Central memory CD4-positive, alpha-beta T cell (primary cell): ENCODE data around the gene AIF1.

Experiments
- DNase-seq: peaks from one replicate; pipeline ENCODE4 v3.0.0; 2022

AIF1 gene

DNA sequence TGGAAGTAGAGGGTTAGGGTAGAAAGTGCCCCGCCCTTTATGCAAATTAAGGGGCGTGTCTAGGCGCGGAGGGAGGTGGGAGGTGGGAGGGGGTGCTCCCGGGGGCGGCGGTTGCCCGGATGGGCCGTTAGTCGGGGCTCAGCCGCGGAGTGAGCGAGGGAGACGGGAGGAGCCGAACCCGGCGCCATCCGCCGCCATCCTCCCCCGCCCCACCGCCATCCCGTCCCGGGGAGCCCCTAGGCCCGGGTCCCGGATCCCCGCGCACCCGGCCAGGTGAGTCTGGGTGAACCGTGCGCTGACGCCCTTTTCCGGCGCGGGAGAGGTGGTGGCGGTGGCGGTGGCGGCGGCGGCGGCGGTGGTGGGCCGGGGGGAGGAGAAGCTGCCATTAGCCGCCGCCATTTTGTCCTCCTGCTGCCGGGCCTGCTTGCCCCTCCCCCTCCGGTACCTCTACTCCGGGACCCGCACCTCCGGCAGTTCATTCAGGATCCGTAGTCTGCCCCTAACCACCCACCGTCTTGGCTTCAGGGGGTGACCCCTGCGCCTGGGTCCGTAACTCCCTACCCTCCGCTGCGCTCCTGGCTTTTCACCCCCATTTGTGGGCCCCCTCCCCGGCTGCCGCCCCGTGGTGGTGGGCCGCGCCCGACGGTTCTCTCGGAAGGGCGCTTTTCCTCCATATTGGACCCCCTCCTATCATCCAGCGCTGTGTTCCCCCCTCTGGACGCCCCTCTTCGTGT is 5.7 kb downstream of the AIF1 start, which contains the start of gene PRRC2A:
Gene PRRC2A (plus strand): TSS at position 130 of the 734 bp plus-strand sequence. CDS start 2,075 bp downstream, outside the sequence.
- DNase-seq: no peak

DNA sequence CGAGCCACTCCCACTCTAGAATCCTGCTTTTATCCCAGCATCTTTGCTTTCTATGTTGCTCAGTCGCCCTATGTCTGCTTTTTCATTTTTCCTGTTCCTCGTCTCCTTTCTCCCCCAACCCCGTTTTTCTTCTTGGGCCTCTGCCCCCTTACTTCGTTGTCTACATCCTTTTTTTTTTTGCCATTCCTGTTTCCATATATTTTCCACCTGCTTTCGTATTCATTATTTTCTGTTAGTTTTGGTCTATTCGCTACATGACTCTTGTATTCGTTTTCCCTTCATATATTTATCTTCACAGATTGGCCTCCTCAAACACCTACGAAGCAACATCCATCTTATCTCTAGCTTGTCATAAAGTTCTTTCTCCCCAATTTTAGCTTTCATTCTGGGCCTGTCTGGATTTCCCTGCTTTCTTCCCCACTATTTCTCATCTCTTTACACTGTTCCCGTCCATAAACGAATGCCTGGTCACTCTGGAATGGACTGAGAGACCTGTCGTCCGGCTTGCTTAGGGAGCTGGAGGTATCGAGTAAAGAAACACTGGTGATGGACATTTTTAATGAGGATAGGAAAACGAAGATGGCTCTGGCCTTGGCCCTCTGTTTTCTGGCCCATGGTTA is 6.4 kb downstream of the AIF1 start:
- DNase-seq: no peak

DNA sequence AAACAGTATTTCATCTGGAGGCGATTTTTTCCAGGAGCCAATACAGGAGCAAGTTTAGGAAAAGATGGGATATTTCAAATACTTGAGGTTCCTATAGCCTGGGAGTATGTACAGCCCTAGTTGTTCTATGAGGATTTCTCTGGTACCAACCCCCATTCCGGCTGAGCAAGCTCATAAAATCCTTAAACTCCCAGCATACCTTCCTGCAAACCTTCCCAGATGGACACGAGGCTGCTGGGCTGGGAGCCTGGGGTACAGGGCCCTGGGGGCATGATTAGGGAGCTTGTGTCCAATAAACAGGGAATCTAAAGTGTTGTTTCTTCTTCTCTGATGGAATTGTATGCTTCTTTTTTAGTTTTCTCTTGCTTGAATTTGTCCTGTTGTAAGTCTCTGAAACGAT is 7.0 kb downstream of the AIF1 start:
- no peak for DNase-seq

DNA sequence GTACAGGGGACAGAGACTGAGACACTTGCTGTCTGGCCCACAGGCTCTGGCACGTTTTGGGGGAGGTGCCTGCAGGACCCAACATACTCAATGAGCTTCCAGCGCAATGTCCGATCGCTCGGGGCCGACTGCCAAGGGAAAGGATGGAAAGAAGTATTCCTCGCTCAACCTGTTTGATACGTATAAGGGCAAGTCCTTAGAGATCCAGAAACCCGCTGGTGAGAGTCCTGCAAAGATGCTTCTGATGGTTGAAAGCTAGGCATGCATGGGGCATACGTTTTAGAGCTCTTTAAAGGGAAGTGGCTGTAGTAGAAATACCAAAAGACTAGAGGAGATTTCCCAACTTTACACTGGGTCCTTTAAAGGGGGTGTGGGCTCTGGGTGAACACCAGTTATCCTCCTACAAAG is 7.7 kb downstream of the AIF1 start:
- DNase-seq: no peak

DNA sequence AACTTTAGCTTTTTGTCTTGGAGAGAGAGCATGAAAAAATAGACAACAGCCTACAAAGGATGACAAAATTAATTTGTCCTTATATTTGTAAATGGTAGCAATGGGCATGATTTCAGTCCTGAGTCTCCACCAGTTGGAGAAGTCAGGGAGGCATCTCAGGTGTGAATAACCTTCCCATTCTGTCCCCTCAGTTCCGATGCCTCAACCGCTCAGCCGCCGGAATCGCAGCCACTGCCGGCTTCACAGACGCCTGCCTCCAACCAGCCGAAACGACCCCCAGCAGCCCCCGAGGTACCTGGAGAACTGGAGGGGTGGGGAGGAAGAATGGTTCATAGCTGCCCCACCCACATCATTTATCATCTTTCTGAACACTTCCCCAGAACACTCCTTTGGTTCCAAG is 9.0 kb downstream of the AIF1 start:
- no peak for DNase-seq

DNA sequence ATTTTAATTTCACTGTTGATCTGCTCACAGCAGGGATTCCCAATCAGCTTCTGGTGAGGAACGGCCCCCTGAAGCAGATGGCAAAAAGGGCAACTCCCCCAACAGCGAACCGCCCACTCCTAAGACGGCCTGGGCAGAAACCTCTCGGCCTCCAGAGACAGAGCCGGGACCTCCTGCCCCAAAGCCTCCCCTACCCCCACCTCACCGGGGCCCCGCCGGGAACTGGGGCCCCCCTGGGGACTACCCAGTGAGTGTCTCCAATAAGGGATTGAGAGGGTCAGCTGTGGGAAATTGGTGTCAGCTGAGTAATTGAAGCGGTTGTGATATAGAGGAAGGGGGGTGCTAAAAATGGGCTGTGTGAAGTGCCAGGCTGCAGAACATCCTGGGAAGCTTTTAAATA is 11.9 kb downstream of the AIF1 start:
- no peak for DNase-seq

DNA sequence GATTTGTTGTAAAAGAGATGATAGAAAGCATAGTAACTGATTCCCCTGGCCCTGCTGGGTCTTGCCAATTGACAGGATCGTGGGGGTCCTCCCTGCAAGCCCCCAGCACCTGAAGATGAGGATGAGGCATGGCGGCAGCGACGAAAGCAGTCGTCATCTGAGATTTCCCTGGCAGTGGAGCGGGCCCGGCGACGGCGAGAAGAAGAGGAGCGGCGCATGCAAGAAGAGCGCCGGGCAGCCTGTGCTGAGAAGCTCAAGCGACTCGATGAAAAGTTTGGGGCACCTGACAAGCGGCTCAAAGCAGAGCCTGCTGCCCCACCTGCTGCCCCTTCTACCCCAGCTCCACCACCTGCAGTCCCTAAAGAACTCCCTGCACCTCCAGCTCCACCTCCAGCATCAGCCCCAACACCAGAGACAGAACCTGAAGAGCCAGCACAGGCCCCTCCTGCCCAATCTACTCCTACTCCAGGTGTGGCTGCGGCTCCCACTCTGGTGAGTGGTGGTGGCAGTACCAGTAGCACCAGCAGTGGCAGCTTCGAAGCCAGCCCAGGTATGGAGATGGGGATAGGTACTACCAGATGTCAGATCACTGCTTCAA is 12.8 kb downstream of the AIF1 start:
- DNase-seq: no peak

DNA sequence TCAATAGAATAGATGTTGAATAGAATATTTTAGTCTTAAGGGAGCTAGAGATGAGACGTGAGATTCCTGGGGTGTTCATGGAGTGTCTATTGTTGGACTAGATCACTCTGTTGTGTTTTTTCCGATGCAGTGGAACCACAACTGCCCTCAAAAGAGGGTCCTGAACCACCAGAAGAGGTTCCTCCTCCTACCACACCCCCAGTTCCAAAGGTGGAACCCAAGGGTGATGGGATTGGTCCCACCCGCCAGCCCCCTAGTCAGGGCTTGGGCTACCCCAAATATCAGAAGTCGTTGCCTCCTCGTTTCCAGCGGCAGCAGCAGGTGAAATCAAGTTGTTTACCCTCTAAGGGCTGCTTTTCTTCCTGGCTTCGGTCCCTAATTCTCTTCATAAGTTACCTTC is 14.0 kb downstream of the AIF1 start:
- no peak for DNase-seq

DNA sequence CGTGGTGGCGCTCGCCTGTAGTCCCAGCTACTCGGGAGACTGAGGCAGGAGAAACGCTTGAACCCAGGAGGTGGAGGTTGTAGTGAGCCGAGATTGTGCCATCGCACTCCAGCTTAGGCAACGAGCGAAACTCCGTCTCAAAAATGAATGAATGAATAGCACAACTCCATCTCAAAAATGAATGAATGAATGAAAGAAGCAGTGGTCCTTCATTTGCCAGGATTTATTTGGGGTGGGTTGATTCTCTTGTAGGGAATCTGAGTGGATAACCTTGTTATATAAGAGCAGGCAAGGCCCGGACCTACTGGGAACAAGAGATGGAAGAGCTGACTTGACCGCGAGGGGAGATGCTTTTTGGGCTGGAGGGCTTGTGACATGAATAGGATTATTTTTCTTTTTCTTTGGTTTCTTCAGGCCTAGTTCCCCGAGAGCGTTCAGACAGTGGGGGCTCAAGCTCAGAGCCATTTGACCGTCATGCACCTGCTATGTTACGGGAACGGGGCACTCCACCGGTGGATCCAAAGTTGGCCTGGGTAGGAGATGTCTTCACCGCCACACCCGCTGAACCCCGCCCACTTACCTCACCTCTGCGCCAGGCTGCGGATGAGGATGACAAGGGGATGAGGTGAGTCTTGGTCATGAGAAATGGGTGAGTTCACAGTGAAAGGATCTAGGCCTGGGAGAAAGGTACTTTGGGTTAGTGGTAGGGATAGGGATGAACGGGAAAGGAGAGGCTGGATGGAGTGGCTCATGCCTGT is 15.3 kb downstream of the AIF1 start:
- DNase-seq: no peak

DNA sequence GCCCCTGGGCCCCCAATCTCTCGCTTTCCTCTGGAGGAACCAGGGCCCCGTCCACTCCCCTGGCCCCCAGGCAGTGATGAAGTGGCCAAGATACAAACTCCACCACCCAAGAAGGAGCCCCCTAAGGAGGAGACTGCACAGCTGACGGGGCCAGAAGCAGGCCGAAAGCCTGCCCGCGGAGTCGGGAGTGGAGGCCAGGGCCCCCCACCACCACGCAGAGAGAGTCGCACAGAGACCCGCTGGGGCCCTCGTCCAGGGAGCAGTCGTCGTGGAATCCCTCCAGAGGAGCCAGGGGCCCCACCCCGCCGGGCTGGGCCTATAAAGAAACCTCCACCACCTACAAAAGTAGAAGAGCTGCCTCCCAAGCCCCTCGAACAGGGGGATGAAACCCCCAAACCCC is 16.2 kb downstream of the AIF1 start:
- no peak for DNase-seq

DNA sequence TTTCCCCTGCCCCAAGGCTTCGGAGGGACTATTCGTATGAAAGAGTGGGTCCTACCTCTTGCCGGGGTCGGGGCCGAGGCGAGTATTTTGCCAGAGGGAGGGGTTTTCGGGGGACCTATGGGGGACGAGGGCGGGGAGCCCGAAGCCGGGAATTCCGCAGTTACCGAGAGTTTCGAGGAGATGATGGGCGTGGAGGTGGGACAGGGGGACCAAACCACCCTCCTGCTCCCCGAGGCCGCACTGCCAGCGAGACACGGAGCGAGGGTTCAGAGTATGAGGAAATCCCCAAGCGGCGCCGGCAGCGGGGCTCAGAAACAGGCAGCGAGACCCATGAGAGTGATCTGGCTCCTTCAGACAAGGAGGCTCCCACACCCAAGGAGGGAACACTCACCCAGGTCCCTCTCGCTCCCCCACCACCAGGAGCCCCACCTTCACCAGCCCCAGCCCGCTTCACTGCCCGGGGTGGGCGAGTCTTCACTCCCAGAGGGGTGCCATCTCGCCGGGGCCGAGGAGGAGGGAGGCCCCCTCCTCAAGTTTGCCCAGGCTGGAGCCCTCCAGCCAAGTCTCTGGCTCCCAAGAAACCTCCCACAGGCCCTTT is 16.7 kb downstream of the AIF1 start:
- no peak for DNase-seq

DNA sequence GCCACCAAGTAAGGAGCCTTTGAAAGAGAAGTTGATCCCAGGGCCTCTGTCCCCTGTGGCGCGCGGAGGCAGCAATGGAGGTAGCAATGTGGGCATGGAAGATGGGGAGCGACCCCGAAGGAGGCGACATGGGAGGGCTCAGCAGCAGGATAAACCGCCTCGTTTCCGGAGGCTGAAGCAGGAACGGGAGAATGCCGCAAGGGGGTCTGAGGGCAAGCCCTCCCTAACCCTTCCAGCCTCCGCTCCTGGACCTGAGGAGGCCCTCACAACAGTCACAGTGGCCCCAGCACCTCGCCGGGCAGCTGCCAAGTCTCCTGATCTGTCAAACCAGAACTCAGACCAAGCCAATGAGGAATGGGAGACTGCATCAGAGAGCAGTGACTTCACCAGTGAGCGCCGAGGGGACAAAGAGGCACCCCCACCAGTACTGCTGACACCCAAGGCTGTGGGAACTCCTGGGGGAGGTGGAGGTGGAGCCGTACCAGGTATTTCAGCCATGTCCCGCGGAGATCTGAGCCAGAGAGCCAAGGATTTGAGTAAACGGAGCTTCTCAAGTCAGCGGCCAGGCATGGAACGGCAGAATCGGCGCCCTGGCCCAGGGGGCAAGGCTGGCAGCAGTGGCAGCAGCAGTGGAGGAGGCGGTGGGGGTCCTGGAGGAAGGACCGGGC is 17.4 kb downstream of the AIF1 start:
- no peak for DNase-seq

DNA sequence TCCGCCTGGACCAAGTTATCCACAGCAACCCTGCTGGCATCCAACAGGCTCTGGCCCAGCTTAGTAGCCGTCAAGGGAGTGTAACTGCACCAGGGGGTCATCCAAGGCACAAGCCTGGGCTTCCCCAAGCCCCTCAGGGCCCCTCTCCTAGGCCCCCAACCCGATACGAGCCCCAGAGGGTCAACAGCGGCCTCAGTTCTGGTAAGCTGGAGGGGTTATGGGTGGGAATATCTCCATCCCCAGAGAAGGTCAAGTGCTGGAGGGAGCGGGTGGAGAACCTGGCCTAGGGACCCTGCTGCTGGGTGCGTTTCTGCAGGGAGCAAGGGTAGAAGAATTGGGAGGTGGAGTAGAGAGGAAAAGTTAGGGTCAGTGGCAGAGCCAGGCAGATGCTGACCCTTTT is 18.4 kb downstream of the AIF1 start:
- DNase-seq: no peak

DNA sequence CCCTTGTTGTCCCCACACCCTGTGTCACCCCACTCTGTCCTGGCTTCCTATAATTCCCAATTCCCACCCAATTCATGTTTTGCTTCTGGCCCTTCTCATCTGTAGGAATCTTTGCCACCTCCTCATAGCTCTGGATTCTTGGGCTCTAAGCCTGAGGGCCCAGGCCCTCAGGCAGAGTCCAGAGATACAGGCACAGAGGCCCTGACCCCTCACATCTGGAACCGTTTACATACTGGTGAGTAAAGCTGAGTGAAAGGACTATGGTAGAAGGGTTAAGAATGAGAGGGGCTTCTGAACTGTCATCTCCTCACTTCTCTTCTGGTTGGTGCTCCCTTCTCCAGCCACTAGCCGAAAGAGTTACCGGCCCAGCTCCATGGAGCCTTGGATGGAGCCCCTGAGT is 19.1 kb downstream of the AIF1 start:
- DNase-seq: no peak

DNA sequence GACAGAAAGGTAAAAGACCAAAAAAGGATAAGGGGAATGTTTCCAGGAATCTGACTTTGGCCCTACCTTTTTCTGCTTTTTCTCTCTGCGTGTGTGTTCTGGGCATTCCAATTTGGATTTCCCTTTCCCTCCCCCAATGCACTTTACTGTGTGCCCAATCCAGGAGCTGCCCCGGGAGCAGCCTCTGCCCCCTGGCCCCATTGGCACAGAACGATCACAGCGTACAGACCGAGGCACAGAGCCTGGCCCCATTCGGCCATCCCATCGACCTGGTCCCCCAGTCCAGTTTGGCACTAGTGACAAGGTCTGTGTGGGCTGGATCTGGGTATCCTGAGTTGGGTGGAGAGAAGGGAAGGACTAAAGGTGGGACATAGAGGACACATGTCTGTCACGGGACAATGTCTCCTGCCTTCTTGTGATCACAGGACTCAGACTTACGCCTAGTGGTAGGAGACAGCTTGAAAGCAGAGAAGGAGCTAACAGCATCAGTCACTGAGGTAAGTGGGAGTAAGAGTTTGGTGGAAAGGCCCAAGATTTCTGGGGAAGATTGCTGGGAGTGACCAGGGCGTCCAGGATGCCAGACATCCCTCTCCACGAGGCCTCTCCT is 20.0 kb downstream of the AIF1 start:
- DNase-seq: no peak

DNA sequence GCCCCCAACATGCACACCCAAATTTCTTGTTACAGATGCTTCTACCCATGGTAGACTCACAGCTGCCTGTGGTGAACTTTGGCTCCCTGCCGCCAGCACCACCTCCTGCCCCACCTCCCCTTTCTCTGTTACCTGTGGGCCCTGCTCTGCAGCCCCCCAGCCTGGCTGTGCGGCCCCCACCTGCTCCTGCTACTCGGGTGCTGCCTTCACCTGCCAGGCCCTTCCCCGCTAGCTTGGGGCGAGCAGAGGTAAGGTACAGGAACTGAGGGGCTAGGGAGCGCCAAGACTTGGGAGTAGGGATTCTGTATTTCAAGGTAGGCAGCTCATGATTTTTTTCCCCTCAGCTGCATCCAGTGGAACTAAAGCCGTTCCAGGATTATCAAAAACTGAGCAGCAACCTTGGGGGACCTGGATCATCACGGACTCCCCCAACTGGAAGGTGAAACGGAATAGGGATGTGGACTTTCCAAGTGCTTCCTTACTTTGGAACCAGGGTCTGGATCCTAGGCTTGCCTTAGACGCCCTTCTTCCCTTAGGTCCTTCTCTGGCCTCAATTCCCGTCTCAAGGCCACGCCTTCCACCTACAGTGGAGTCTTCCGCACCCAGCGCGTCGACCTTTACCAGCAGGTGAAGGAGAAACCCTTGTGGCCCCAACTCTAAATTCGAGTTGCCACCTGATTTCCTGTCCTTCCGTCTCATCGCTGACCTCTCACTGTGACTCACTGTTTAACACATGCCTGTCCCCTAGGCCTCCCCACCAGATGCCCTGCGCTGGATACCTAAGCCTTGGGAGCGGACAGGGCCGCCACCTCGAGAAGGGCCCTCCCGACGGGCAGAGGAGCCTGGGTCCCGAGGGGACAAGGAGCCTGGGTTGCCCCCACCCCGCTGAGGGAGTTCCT is 21.9 kb downstream of the AIF1 start:
- DNase-seq: no peak

DNA sequence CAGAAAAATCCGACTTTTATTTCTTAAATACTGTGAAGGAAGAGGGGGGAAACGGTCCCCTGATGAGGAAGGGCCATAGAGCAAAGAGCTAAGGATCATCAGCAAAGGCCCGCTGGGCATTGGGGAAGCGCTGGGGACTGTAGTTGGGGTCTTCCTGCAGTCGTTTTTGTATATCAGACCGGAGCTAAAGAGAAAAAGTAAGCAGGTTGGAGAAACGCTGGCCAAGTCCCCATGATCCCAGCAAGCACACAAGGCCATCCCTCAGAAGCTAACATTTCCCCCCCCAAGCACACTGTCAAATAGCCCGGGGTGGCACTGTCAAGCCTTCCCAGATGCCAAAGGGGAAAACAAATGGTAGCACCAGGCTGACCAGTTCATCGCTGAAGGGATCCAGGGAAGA is 24.0 kb downstream of the AIF1 start:
- no peak for DNase-seq

DNA sequence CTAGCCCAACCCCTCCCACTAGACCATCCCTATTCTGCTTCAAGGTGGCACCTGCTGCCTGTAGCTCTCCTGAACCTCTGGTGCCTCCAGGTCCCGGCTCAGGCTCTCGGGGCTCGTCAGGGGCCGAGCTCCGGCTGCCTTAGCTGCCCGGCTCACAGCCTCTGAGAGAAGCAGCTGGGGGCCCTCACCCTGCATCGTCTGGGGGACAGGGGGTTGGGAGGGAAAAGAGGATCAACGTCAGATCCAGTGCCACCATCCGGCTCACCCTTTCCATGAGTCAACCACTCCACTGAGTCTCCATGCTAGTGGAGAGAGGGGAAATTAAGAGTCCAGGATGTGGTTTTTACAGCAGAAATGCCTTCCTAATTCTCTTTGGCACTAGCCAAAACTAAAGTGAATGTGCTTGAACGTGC is 24.4 kb downstream of the AIF1 start:
- no peak for DNase-seq

DNA sequence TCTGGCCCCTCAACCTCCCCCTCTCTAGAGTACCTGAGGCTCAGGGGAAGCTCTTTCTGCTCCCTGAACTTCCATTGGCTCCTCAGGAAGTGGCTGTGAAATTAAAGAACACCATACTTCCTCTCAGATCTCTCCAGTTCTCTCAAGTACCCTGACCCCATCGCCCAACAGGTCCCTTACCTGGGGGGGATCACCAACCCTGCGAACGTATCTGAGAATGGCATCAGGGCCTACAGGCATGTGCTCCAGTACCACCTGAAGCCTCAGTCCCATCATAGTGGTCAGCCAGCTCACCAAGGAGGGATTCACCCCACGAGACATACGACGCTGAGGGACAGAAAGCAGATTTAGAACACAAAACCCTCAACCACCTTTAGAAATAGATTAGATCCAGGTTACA is 25.6 kb downstream of the AIF1 start:
- DNase-seq: no peak

DNA sequence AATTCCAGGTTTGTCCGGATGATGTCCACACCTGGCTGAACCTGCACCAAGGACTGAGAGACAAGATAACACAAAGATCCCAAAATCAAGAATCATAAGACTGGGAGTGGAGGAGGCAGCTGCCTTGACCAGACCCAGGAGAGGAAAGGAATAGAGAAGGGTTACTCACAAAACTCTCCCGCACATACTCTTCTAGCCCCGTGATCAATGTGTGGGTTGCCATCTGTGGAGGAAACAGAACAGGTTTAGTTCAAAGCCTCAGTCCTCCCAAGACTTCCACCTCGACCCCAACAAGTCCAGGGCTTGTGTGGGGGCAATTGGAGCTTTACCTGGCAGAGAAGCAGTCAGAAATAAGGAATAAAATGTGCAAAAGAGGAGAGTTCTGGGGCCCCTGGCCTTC is 26.3 kb downstream of the AIF1 start:
- DNase-seq: no peak
